HepG2 (cell line): ENCODE results near the gene MARVELD3. TPM values are rescaled to one million over a fixed set of nuclear protein-coding genes. Genes with fewer than 3 reads are reported as not detected.

ENCODE experiments used
- AHR ChIP-seq: IDR thresholded peaks from 2 replicates; pipeline ENCODE4 v1.6.1; 2018; ENCODE audit warnings: missing genetic modification reagents, missing compliant biosample characterization
- DDIT3 ChIP-seq: sonication (generic); formaldehyde crosslinking; IDR thresholded peaks from 2 replicates; pipeline ENCODE4 v1.4.0; 2020; ENCODE audit warnings: mild to moderate bottlenecking, missing genetic modification reagents
- HNRNPL ChIP-seq: fragments of 200-400 bp; formaldehyde crosslinking; IDR thresholded peaks from 2 replicates; pipeline ENCODE4 v1.6.1; 2017; ENCODE audit warnings: mild to moderate bottlenecking, low read depth, low read length
- MLX ChIP-seq: IDR thresholded peaks from 2 replicates; pipeline ENCODE4 v1.6.1; 2016
- PAXIP1 ChIP-seq: sonication (generic); formaldehyde crosslinking; conservative IDR thresholded peaks from 2 replicates; pipeline ENCODE4 v1.4.0; 2020; ENCODE audit warnings: mild to moderate bottlenecking, missing genetic modification reagents, moderate library complexity
- POGK ChIP-seq: sonication (generic); formaldehyde crosslinking; conservative IDR thresholded peaks from 2 replicates; pipeline ENCODE4 v1.8.0; 2022; ENCODE audit warnings: mild to moderate bottlenecking, moderate library complexity, missing genetic modification reagents
- PRDM15 ChIP-seq: sonication (generic); formaldehyde crosslinking; IDR thresholded peaks from 2 replicates; pipeline ENCODE4 v1.4.0; 2020; ENCODE audit warnings: missing genetic modification reagents
- RAD51 ChIP-seq: fragments of 450-650 bp; IDR thresholded peaks from 2 replicates; pipeline ENCODE4 v1.6.1; 2016; ENCODE audit warnings: borderline replicate concordance
- RCOR2 ChIP-seq: IDR thresholded peaks from 2 replicates; pipeline ENCODE4 v1.6.1; 2016; ENCODE audit warnings: missing biosample characterization, missing genetic modification reagents
- RXRA ChIP-seq: sonication (generic); formaldehyde crosslinking; IDR thresholded peaks from 2 replicates; pipeline ENCODE4 v1.5.1; 2020; ENCODE audit warnings: missing genetic modification reagents
- SALL2 ChIP-seq: sonication (generic); formaldehyde crosslinking; IDR thresholded peaks from 2 replicates; pipeline ENCODE4 v1.8.1; 2023; ENCODE audit warnings: mild to moderate bottlenecking, missing genetic modification reagents, inconsistent platforms
- TEAD3 ChIP-seq: optimal IDR thresholded peaks from 2 replicates; pipeline ENCODE3; 2016; ENCODE audit warnings: borderline replicate concordance
- ZNF333 ChIP-seq: sonication (generic); formaldehyde crosslinking; IDR thresholded peaks from 2 replicates; pipeline ENCODE4 v1.4.0; 2020; ENCODE audit warnings: mild to moderate bottlenecking, missing genetic modification reagents, borderline replicate concordance
- ZNF512B ChIP-seq: sonication (generic); formaldehyde crosslinking; IDR thresholded peaks from 2 replicates; pipeline ENCODE4 v1.5.1; 2020; ENCODE audit warnings: missing genetic modification reagents, mild to moderate bottlenecking, borderline replicate concordance
- ZNF713 ChIP-seq: sonication (generic); formaldehyde crosslinking; IDR thresholded peaks from 2 replicates; pipeline ENCODE4 v1.4.0; 2020; ENCODE audit warnings: mild to moderate bottlenecking, missing genetic modification reagents
- ZNF737 ChIP-seq: sonication (generic); formaldehyde crosslinking; IDR thresholded peaks from 2 replicates; pipeline ENCODE4 v1.5.0; 2020; ENCODE audit warnings: missing genetic modification reagents, mild to moderate bottlenecking, borderline replicate concordance
- ZNF788 ChIP-seq: sonication (generic); formaldehyde crosslinking; IDR thresholded peaks from 2 replicates; pipeline ENCODE4 v1.5.0; 2020; ENCODE audit warnings: mild to moderate bottlenecking, missing genetic modification reagents, borderline replicate concordance
- polyA plus RNA-seq, 8 experiments: library from polyadenylated mRNA; depleted of rRNA in 3 of 8; stranded (reverse) in 7 of 8; unstranded in 1 of 8; fragments of >200 nt; fragmentation: Illumina TruSeq in 4 of 8; extraction: Trizol in 4 of 8; gene quantifications; 2 replicates each; pipeline versions ENCODE4 v1.2.1 to v1.2.3, GENCODE V29; 2011 to 2016; ENCODE audit warnings: low read depth in 4 of 8, missing spikeins in 1 of 8, mixed read lengths in 1 of 8; ENCODE audit not compliant: insufficient read depth in 1 of 8
- total RNA-seq, 5 experiments: library from RNA; depleted of rRNA; stranded (reverse); fragments of >200 nt; fragmentation: Illumina TruSeq; extraction: Trizol; gene quantifications; 2 replicates each; pipeline ENCODE4 v1.2.3, GENCODE V29; 2016; ENCODE audit warnings: low read depth in 1 of 5

MARVELD3 gene
- total and polyA plus RNA-seq, 2 of the 13 experiments (the other 11 are each of a cell fraction or from before 2014, with no cell fraction given), result 4.8 to 5.6 TPM

- TF ChIP-seq POGK (CRISPR knock-in tag) (0 out of 2 replicates have a peak, but pooled peaks have one; percentile 25), ZNF788 (CRISPR knock-in tag) (peak; percentile 34; the same call in 1 of the 2 replicates), ZNF333 (CRISPR knock-in tag) (0 out of 2 replicates have a peak, but pooled peaks have one; percentile 2), TEAD3 (CRISPR knock-in tag) (peak; percentile 56), ZNF713 (CRISPR knock-in tag) (no peak), PRDM15 (CRISPR knock-in tag) (no peak), RXRA (no peak), ZNF737 (CRISPR knock-in tag) (no peak), RCOR2 (CRISPR knock-in tag) (no peak), PAXIP1 (CRISPR knock-in tag) (peak; percentile 21; the same call in 1 of the 2 replicates), HNRNPL (no peak), MLX (CRISPR knock-in tag) (no peak), AHR (CRISPR knock-in tag) (no peak; the same call in 1 of the 2 replicates), RAD51 (no peak), SALL2 (CRISPR knock-in tag) (no peak), ZNF512B (CRISPR knock-in tag) (peak; percentile 74; the same call in 1 of the 2 replicates), DDIT3 (no peak)
Measured at GRCh38 chr16:71600822-71601221, 25.2 kb upstream of the MARVELD3 start (continued).
